AG04450 (cell line): ENCODE results near the gene SLC49A3. TPM values are rescaled to one million over a fixed set of nuclear protein-coding genes. Genes with fewer than 3 reads are reported as not detected.
A peak's percentile ranks its signal among the peaks of the same experiment; 100 is the strongest.

Experiments
- CTCF ChIA-PET: fragments of 300-600, 350-600 bp; formaldehyde crosslinking; extraction: SDS; loops from one replicate; lab custom pipeline; 2022; ENCODE audit warnings: antibody characterized with exemption, inconsistent platforms; lab: Charles Lee
- POLR2A ChIA-PET: fragments of 350-600 bp; formaldehyde crosslinking; extraction: SDS; loops from one replicate; lab custom pipeline; 2021; ENCODE audit warnings: antibody characterized with exemption, inconsistent platforms; lab: Yijun Ruan, JAX
- DNase-seq: peaks from one replicate; pipeline ENCODE4 v3.0.0-alpha.2; 2011; ENCODE audit warnings: low read depth, low spot score
- H3K27ac ChIP-seq: one replicate; pipeline ENCODE4 v1.5.1; 2012; ENCODE audit warnings: low read depth, low read length, control low read depth
- H3K27me3 ChIP-seq: one replicate; pipeline ENCODE4 v1.6.0; 2012; ENCODE audit warnings: low read length; ENCODE audit not compliant: control insufficient read depth, insufficient read depth
- H3K4me3 ChIP-seq: 2 replicates; pipeline ENCODE4 v1.5.1; 2011; ENCODE audit warnings: mild to moderate bottlenecking, low read depth, low read length, control low read depth
- H3K9me3 ChIP-seq: 2 replicates; pipeline ENCODE4 v1.5.1; 2012; ENCODE audit warnings: low read length; ENCODE audit not compliant: control insufficient read depth, insufficient read depth
- CTCF ChIP-seq: IDR thresholded peaks from 2 replicates; pipeline ENCODE4 v1.5.1; 2011; ENCODE audit warnings: low read depth, low read length, control low read depth, inconsistent platforms
- polyA plus RNA-seq: library from polyadenylated mRNA; depleted of rRNA; stranded (reverse); fragments of >200 nt; gene quantifications from 2 replicates; pipeline ENCODE4 v1.2.3, GENCODE V29; 2011

Gene SLC49A3
- polyA plus RNA-seq, 1 experiment: not detected

DNA sequence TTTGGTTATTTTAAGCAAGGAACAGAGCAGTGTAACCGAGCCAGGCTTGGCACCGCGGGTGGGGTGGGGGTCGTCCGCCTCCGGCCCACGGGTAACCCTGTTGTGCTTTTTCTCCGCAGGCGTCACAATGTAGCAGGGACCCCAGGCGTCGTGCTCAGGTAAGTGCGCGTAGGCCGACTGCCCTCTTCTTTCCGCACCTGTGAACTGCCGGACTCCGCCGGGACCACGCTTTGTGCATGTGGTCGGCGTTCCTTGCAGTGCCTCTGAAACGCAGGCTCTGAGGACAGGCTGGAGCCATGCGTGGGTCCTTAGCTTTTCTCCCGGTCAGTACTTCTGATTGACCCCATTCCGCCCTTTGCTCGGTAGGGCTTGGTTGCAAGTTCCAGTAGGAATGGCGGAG, 41.6 kb upstream of the SLC49A3 start:
- ChIA-PET CTCF (no interaction called here), POLR2A (no interaction called here)
- no peak overlapping the region for H3K27ac ChIP-seq
- DNase-seq: no peak
- TF ChIP-seq CTCF: no peak
- no peaks in the 10 kb centered on the region for H3K27me3 ChIP-seq
- H3K9me3 ChIP-seq: peaks cover 13% of the 10 kb centered on the region
- no peak overlapping the region for H3K4me3 ChIP-seq

DNA sequence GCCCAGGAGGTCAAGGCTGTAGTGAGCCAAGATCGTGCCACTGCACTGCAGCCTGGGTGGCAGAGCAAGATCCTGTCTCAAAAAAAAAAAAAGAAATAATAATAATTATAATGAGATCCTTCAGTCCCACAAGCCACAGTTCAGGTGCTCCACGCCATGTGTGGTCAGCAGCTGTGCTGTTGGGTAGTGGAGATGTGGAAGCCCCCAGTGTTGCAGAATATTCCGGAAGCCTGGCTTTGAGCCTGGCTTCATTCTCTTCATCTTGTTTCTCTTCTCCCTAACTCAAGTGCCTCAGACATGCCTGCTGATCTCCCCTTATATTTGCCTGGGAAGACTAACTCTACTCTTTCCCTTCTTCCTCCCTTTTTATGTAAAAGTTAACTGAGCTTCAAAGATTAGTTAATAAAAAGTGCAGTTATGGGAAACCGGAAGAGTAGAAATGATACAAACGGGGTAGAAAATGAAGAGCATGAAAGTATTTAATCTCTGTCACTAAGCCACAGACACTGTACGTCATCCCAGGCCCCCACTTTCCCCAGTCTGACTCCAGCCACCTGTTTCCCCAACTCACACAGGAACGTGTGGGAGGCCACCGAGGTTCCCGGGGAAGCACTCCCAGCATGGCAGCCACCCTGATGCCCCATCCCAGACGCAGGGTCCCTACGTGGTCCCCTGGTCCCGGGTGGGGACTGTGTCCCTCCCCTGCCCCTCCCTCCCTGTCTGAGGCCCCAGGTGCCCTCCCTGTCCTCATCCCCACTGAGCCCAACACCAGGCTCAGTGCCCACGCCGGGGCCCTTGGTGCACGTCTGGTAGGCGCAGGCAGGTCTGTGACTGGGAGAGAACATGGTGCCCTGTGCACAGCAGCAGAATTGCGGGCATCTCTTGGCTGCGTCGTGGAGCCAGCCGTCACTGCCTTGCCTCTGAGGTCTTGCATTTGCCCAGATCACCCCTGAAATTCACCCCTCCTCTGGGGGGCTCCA, 40.7 kb upstream of the SLC49A3 start:
- DNase-seq: no peak
- ChIA-PET CTCF (interaction anchor here (1.8 kb wide), 1 partner anchor 12 kb away, joined by 16 read pairs; no protein-coding TSS in a partner anchor), POLR2A (no interaction called here)
- peaks cover 13% of the 10 kb centered on the region for H3K9me3 ChIP-seq
- TF ChIP-seq CTCF: no peak
- no peak overlapping the region for H3K4me3 ChIP-seq
- H3K27me3 ChIP-seq: no peaks in the 10 kb centered on the region
- no peak overlapping the region for H3K27ac ChIP-seq

DNA sequence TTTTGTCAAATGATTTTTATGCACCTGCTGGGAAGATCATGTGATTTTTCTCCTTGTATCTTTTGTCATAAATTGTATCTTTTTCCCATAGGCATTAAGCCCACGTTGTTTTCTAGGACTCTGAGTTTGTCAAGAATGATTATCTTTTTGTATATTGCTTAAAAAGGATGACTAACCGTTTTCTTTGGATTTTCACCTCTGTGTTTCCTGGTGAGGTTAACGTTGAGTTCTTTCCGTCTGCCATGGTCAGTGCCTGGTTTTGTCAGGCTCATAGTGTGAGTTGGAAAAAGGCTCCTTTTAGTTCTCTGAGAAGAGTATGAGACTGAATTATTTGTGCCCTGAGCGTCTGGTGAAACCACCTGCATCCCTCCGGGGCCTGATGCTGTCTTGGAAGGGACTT, 38.6 kb upstream of the SLC49A3 start:
- Histone ChIP-seq H3K4me3 (no peak overlapping the region), H3K9me3 (peaks cover 18% of the 10 kb centered on the region), H3K27ac (no peak overlapping the region), H3K27me3 (no peaks in the 10 kb centered on the region)
- CTCF ChIA-PET: no interaction called here
- POLR2A ChIA-PET: interaction anchor here (0.7 kb wide), 1 partner anchor 10 kb away, joined by 3 read pairs; no protein-coding TSS in a partner anchor
- TF ChIP-seq CTCF: no peak
- no peak for DNase-seq

GRCh38 chr4:726838-727237, 37.9 kb upstream of the SLC49A3 start:
- DNase-seq: no peak
- Histone ChIP-seq H3K9me3 (peaks cover 23% of the 10 kb centered on the region), H3K27me3 (no peaks in the 10 kb centered on the region), H3K27ac (peak overlapping the region; percentile 47), H3K4me3 (0 out of 2 replicates have a peak overlapping the region, but pooled peaks have one; percentile 4)
- no peak for TF ChIP-seq CTCF
- CTCF ChIA-PET: no interaction called here
- POLR2A ChIA-PET: interaction anchor here (0.7 kb wide), 2 partner anchors 11 to 23 kb away, joined by 3 read pairs; no protein-coding TSS in a partner anchor
